ENCODE measurements around the gene P2RY11. TPM values are rescaled to one million over a fixed set of nuclear protein-coding genes. Genes with fewer than 3 reads are reported as not detected.

P2RY11 gene
- total RNA-seq, 1 experiment from 2014 or later = 6.0 TPM

GRCh38 chr19:10092648-10093294 lies 18.7 kb upstream of the P2RY11 start:
- no peak for DNase-seq (ENCODE audit: extremely low read depth, low read depth)

GRCh38 chr19:10093295-10094186 lies 18.0 kb upstream of the P2RY11 start:
- no peak for DNase-seq (ENCODE audit: extremely low read depth, low read depth)

GRCh38 chr19:10095622-10095947 lies 15.9 kb upstream of the P2RY11 start:
- DNase-seq (ENCODE audit: extremely low read depth, low read depth) = no peak

GRCh38 chr19:10095948-10096614 lies 15.4 kb upstream of the P2RY11 start:
- DNase-seq (ENCODE audit: extremely low read depth, low read depth) = peak; percentile 84

- DNase-seq (ENCODE audit: extremely low read depth, low read depth) = no peak
Measured at GRCh38 chr19:10096615-10096963, 14.9 kb upstream of the P2RY11 start.

GRCh38 chr19:10100163-10100785 lies 11.2 kb upstream of the P2RY11 start:
- DNase-seq (ENCODE audit: extremely low read depth, low read depth) = no peak

- no peak for DNase-seq (ENCODE audit: extremely low read depth, low read depth)
Measured at GRCh38 chr19:10102787-10103236, 8.7 kb upstream of the P2RY11 start.

- DNase-seq (ENCODE audit: extremely low read depth, low read depth) = no peak
Measured at GRCh38 chr19:10104130-10104513, 7.4 kb upstream of the P2RY11 start.

- no peak for DNase-seq (ENCODE audit: extremely low read depth, low read depth)
Measured at GRCh38 chr19:10104665-10105508, 6.6 kb upstream of the P2RY11 start.

- no peak for DNase-seq (ENCODE audit: extremely low read depth, low read depth)
Measured at GRCh38 chr19:10105509-10106099, 5.9 kb upstream of the P2RY11 start.

GRCh38 chr19:10106100-10106936 lies 5.2 kb upstream of the P2RY11 start, which contains the start of gene PPAN:
TSS of gene PPAN (plus strand) at chr19:10106362. CDS start at chr19:10106395, 33 bp downstream.
- DNase-seq (ENCODE audit: extremely low read depth, low read depth) = peak; percentile 97

- no peak for DNase-seq (ENCODE audit: extremely low read depth, low read depth)
Measured at GRCh38 chr19:10107254-10107653, 4.2 kb upstream of the P2RY11 start.

- no peak for DNase-seq (ENCODE audit: extremely low read depth, low read depth)
Measured at GRCh38 chr19:10107817-10108367, 3.6 kb upstream of the P2RY11 start.

- DNase-seq (ENCODE audit: extremely low read depth, low read depth) = no peak
Measured at GRCh38 chr19:10109528-10109927, 2.0 kb upstream of the P2RY11 start.

- no peak for DNase-seq (ENCODE audit: extremely low read depth, low read depth)
Measured at GRCh38 chr19:10110076-10110971, 1.2 kb upstream of the P2RY11 start.

GRCh38 chr19:10110972-10111317 lies 548 bp upstream of the P2RY11 start:
- DNase-seq (ENCODE audit: extremely low read depth, low read depth) = no peak

- no peak for DNase-seq (ENCODE audit: extremely low read depth, low read depth)
Measured at GRCh38 chr19:10112037-10112761, 706 bp downstream of the P2RY11 start.
